Colon (tissue), 2 donors: ENCODE data around the gene RAMP3.

Experiments
- FAIRE-seq: peaks from 2 replicates; lab custom pipeline; 2012; peaks lifted over from hg19 to GRCh38; lab: Jason Lieb, UNC
- donor health status: control.
- donor health status: control.

The RAMP3 gene

GRCh38 chr7:45223728-45224630 lies 66.4 kb downstream of the RAMP3 start:
- no peak for FAIRE-seq

DNA sequence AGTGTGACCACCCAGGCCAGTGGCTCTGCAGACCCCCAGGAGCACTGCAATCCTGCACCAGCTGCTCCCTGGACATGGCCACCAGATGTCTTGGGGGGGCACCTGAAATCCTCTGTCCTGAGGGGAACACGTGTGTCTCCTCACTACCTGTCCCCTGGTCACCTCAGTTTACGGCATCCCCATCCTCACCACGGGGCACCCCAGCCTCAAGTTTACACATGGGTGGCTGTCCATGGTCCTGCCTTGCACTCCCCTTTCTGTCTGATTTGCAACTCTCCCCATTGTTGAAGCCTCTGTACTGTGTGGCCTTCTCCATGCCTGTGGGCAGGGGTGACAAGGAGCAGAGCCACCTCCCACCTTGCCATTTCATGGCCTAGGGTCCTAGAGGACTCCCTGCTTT lies 67.2 kb downstream of the RAMP3 start:
- no peak for FAIRE-seq

DNA sequence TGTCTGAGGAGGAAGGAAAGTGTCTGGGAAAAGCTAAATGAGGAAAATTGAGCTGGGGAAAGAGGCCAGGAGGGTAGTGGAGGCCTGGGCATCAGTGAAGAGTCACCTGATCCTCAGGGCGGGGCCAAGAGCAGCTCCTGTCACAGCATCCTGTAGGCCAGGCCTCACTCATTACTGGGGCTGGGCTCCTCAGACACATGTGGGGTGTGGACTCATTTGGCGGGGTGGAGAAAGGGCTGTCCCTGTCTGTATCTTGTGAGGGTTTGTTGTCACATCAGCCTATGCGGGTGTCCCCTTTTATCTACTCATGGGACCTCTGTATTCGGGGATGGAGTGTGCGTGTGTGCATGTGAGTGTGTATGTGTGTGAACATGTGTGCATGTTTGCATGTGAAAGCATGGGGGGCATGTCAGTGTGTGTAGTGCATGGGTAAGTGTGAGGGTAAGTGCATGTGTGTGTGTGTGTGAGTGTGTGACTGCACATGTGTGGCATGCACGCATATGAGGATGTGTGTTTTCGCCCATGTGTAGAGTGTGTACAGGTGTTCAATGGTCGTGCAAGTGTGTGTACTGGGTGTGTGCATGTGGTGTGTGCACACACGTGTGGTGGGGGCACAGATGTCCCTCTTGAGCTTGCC lies 67.8 kb downstream of the RAMP3 start:
- no peak for FAIRE-seq

- no peak for FAIRE-seq
These were observed 68.4 kb downstream of the RAMP3 start for GRCh38 chr7:45225948-45226335.

GRCh38 chr7:45229156-45229920 lies 71.7 kb downstream of the RAMP3 start:
- FAIRE-seq = no peak

DNA sequence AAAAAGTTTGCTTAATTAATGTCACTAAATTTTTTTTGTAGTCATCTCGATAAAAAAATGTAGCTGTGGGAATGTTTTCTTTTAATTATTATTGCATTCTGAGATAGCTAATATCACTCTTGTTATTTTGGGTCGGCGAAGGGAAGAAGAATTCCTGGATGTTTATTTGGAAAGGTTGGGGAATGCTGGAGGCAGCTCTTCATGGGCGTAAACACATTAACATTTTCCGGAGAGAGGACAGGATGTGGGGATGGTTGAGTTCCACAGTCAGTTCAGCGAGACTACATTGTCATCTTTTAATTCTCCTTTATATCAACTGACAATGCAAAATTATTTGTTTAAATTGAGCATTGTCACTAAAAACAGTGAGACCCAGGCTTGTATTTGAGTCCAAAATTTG lies 72.5 kb downstream of the RAMP3 start:
- FAIRE-seq = no peak

- no peak for FAIRE-seq
These were observed 73.1 kb downstream of the RAMP3 start for GRCh38 chr7:45230611-45231165.

GRCh38 chr7:45233249-45233775 lies 75.7 kb downstream of the RAMP3 start:
- no peak for FAIRE-seq
